Uterus (tissue), 4 donors: ENCODE data around the gene DUSP28. TPM values are rescaled to one million over a fixed set of nuclear protein-coding genes. Genes with fewer than 3 reads are reported as not detected.

Experiments used
- DNase-seq, 2 donors: peaks; one replicate each; pipeline ENCODE4 v3.0.0-alpha.2; 2019 to 2020
- H3K27ac ChIP-seq, 2 donors: fragments of 200-600 bp; sonication (generic); 1 replicate in 1 of 2; 2 replicates in 1 of 2; pipeline ENCODE4 v1.5.1; 2016 to 2018
- H3K27me3 ChIP-seq, 2 donors: fragments of 200-600 bp; sonication (generic); one replicate each; pipeline ENCODE4 v1.5.1; 2018 to 2019; ENCODE audit warnings: control low read depth in 1 of 2
- H3K36me3 ChIP-seq, 2 donors: fragments of 200-600 bp; sonication (generic); one replicate each; pipeline ENCODE4 v1.5.1; 2019; ENCODE audit warnings: control low read depth in 1 of 2
- H3K4me1 ChIP-seq, 2 donors: fragments of 200-600 bp; sonication (generic); one replicate each; pipeline ENCODE4 v1.5.1; 2018 to 2019; ENCODE audit warnings: control low read depth in 1 of 2
- H3K4me3 ChIP-seq, 2 donors: fragments of 200-600 bp; sonication (generic); 1 replicate in 1 of 2; 2 replicates in 1 of 2; pipeline ENCODE4 v1.5.1; 2018 to 2019; ENCODE audit warnings: mild to moderate bottlenecking in 1 of 2
- H3K9me3 ChIP-seq, 2 donors: fragments of 200-600 bp; sonication (generic); one replicate each; pipeline ENCODE4 v1.5.1; 2019; ENCODE audit warnings: control low read depth in 1 of 2
- POLR2A ChIP-seq, 2 donors: fragments of 450-650 bp; IDR thresholded peaks; one replicate each; pipeline ENCODE4 v1.6.1; 2016; ENCODE audit warnings: antibody characterized with exemption in 2 of 2, mild to moderate bottlenecking in 1 of 2, moderate library complexity in 1 of 2
- intact Hi-C: fragments of 100-400 bp; cut with DNase I; formaldehyde crosslinking; loops from one replicate; pipeline ENCODE4 v1.15.1; 2023; ENCODE audit warnings: low total_unique reads
- total RNA-seq, 4 donors: library from RNA; depleted of rRNA in 3 of 4; stranded (reverse); fragments of >200 nt in 3 of 4; gene quantifications; one replicate each; pipeline versions ENCODE4 v1.1.0 to v1.2.4, GENCODE V29; 2014 to 2023
- TF ChIP-seq, protein P1 (sequence below), 4 experiments: fragments of 200-600 bp in 2 of 4; fragments of 450-650 bp in 2 of 4; sonication (generic) in 2 of 4; IDR thresholded peaks; one replicate each; pipeline ENCODE4 v1.5.1; 2016 to 2019; ENCODE audit warnings: antibody characterized with exemption in 4 of 4, mild to moderate bottlenecking in 2 of 4, moderate library complexity in 1 of 4
- donor health status: DM: yes; HTN: yes; CAD: no.

The DUSP28 gene
- total RNA-seq, 4 donors from 2014 or later = 0.26 to 3.7 (median 2.6) TPM

DNA sequence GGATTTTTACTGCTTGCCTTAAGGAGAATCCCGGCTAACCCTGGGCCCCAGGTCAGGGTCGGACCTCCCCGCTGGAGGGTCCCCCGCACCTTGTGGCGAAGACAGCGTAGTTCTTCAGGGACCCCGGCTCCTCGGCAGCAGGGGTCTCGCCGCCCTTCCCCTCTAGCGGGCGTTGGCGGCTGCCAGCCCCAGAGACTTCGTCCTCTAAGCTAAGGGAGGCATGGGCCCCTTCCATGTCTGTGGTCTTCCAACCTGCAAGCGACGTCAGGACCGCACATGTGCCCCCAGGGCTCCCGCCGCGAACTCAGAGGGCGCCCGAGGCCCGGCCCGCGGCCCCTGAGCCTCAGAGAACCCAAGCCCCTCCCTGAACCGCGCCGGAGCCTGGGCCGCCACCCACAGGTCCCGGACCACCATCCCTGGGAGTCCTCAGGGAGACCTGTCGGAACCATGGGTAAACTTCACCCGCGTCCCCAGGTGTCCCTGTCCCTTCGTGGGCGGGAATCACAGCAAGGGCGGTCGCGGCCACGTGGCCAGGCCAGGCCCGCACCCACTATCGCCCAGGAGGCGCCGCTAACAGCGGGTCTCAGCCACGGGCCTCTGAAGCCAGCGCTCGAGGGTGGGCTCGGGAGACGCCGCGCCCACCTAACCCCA, 2.9 kb upstream of the DUSP28 start:
- peak in 1 of 2 donors; percentile 19 for DNase-seq
- Histone ChIP-seq H3K9me3 (no peaks in the 10 kb centered on the region), H3K36me3 (no peaks in the 10 kb centered on the region), H3K27ac (no peak overlapping the region), H3K27me3 (peaks cover 0 to 7% of the 10 kb centered on the region in 2 donors), H3K4me1 (peaks cover 0 to 16% of the 10 kb centered on the region in 2 donors), H3K4me3 (peak overlapping the region; percentile 9 to 33)
- intact Hi-C loops = no loop called here
- TF ChIP-seq, protein P1, sequence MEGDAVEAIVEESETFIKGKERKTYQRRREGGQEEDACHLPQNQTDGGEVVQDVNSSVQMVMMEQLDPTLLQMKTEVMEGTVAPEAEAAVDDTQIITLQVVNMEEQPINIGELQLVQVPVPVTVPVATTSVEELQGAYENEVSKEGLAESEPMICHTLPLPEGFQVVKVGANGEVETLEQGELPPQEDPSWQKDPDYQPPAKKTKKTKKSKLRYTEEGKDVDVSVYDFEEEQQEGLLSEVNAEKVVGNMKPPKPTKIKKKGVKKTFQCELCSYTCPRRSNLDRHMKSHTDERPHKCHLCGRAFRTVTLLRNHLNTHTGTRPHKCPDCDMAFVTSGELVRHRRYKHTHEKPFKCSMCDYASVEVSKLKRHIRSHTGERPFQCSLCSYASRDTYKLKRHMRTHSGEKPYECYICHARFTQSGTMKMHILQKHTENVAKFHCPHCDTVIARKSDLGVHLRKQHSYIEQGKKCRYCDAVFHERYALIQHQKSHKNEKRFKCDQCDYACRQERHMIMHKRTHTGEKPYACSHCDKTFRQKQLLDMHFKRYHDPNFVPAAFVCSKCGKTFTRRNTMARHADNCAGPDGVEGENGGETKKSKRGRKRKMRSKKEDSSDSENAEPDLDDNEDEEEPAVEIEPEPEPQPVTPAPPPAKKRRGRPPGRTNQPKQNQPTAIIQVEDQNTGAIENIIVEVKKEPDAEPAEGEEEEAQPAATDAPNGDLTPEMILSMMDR (IDR thresholded peaks at IDR 0.05) = no peak
- TF ChIP-seq POLR2A (IDR thresholded peaks at IDR 0.05) = no peak

GRCh38 chr2:240557808-240558207, 2.3 kb upstream of the DUSP28 start, which contains the start of gene ANKMY1:
TSS of gene ANKMY1 (minus strand) at chr2:240557988. CDS start at chr2:240557335, 653 bp downstream.
- intact Hi-C loops = no loop called here
- H3K4me3 ChIP-seq = peak within 1 kb of the TSS; percentile 9 to 33
- no peak within 1 kb of the TSS for H3K27ac ChIP-seq
- no peaks in the 10 kb centered on the region for H3K9me3 ChIP-seq
- H3K4me1 ChIP-seq = peaks cover 0 to 16% of the 10 kb centered on the region in 2 donors
- peaks cover 0 to 7% of the 10 kb centered on the region in 2 donors for H3K27me3 ChIP-seq
- TF ChIP-seq POLR2A (IDR thresholded peaks at IDR 0.05) = no peak
- TF ChIP-seq, protein P1 (IDR thresholded peaks at IDR 0.05) = no peak
- no peaks in the 10 kb centered on the region for H3K36me3 ChIP-seq
- peak in 1 of 2 donors; percentile 53 for DNase-seq

DNA sequence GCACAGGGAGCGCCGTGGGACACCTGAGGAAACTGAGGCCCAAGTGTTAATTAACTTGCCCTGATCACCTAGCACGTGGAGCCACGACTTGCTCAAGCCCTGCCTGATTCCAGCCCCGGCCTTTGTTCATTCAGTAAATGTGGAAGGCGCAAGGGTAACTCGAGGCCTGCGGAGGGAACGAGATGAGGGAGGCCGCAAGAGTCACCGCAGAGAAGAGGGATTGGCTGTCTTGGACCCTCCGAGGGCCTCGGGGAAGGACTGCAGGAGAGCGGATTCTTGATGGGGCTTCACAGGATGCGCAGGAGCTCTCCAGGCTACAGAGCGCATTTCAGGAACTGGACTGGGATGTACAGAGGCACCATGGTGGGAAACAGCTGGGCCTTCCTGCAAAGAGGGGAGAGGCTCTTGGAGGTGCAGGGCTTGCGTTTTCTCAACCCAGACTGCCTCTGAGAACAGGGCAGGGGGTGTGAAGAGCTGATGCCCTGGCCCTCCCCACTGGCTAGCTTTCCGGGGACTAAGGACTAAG, 1.9 kb upstream of the DUSP28 start:
- H3K27ac ChIP-seq = no peak overlapping the region
- no peak overlapping the region for H3K4me3 ChIP-seq
- intact Hi-C loops = no loop called here
- DNase-seq = no peak
- no peaks in the 10 kb centered on the region for H3K36me3 ChIP-seq
- peaks cover 0 to 7% of the 10 kb centered on the region in 2 donors for H3K27me3 ChIP-seq
- H3K9me3 ChIP-seq = no peaks in the 10 kb centered on the region
- peaks cover 0 to 16% of the 10 kb centered on the region in 2 donors for H3K4me1 ChIP-seq
- TF ChIP-seq POLR2A (IDR thresholded peaks at IDR 0.05) = no peak
- TF ChIP-seq, protein P1 (IDR thresholded peaks at IDR 0.05) = no peak

GRCh38 chr2:240559286-240559685, 871 bp upstream of the DUSP28 start:
- H3K4me3 ChIP-seq = no peak overlapping the region
- no peak for DNase-seq
- no peak overlapping the region for H3K27ac ChIP-seq
- H3K4me1 ChIP-seq = peaks cover 0 to 16% of the 10 kb centered on the region in 2 donors
- no peak for TF ChIP-seq POLR2A (IDR thresholded peaks at IDR 0.05)
- TF ChIP-seq, protein P1 (IDR thresholded peaks at IDR 0.05) = no peak
- H3K9me3 ChIP-seq = no peaks in the 10 kb centered on the region
- intact Hi-C loops = no loop called here
- no peaks in the 10 kb centered on the region for H3K36me3 ChIP-seq
- H3K27me3 ChIP-seq = peaks cover 0 to 7% of the 10 kb centered on the region in 2 donors
